WTC11 (cell line): Measurements from ENCODE around the gene ROCK1. TPM values are rescaled to one million over a fixed set of nuclear protein-coding genes. Genes with fewer than 3 reads are reported as not detected.

Experiments used
- ATAC-seq: fragments of 200-7000 bp; cut with Tn5 transposase; 2 replicates; pipeline ENCODE4 v1.10.0; 2021; ENCODE audit warnings: mild to moderate bottlenecking, moderate library complexity
- CTCF ChIA-PET: fragments of 300-600 bp; sonication (Branson Sonifier 250); formaldehyde crosslinking; loops from one replicate; lab custom pipeline; 2021; ENCODE audit warnings: antibody characterized with exemption; lab: Charles Lee
- POLR2A ChIA-PET: fragments of 350-600 bp; sonication (Branson Sonifier 250); formaldehyde crosslinking; loops from one replicate; lab custom pipeline; 2021; ENCODE audit warnings: antibody characterized with exemption; lab: Charles Lee
- DNase-seq: peaks from one replicate; pipeline ENCODE4 v3.0.0; 2021; ENCODE audit warnings: low spot score
- H3K27ac Mint-ChIP-seq: 2 replicates; pipeline ENCODE4 v1.8.0; 2021; ENCODE audit warnings: mixed read lengths
- H3K27me3 Mint-ChIP-seq: 2 replicates; pipeline ENCODE4 v1.8.0; 2021; ENCODE audit warnings: low read depth, mild to moderate bottlenecking, moderate library complexity, mixed read lengths
- H3K36me3 Mint-ChIP-seq: 2 replicates; pipeline ENCODE4 v1.8.0; 2021; ENCODE audit warnings: mixed read lengths
- H3K4me1 Mint-ChIP-seq: 2 replicates; pipeline ENCODE4 v1.8.0; 2022; ENCODE audit warnings: mixed read lengths
- H3K4me3 Mint-ChIP-seq: 2 replicates; pipeline ENCODE4 v1.8.0; 2021; ENCODE audit warnings: mild to moderate bottlenecking, moderate library complexity, mixed read lengths
- H3K9me3 Mint-ChIP-seq: 2 replicates; pipeline ENCODE4 v1.8.0; 2021; ENCODE audit warnings: mixed read lengths
- AFF4 ChIP-seq: sonication (generic); formaldehyde crosslinking; IDR thresholded peaks from 2 replicates; pipeline ENCODE4 v1.8.1; 2023; ENCODE audit warnings: mild to moderate bottlenecking, missing genetic modification reagents, borderline replicate concordance
- ATF2 ChIP-seq: sonication (generic); formaldehyde crosslinking; IDR thresholded peaks from 2 replicates; pipeline ENCODE4 v1.8.1; 2022; ENCODE audit warnings: low read depth, missing genetic modification reagents, borderline replicate concordance
- CDX4 ChIP-seq: fragments of 250-450 bp; sonication (Bioruptor Pico); IDR thresholded peaks from 2 replicates; pipeline ENCODE4 v1.9.0; 2021; ENCODE audit warnings: moderate library complexity, mild to moderate bottlenecking, inconsistent platforms, borderline replicate concordance
- CREM ChIP-seq: sonication (generic); formaldehyde crosslinking; IDR thresholded peaks from 2 replicates; pipeline ENCODE4 v1.8.1; 2022; ENCODE audit warnings: mild to moderate bottlenecking, missing genetic modification reagents, moderate library complexity
- ELF4 ChIP-seq: sonication (generic); formaldehyde crosslinking; IDR thresholded peaks from 2 replicates; pipeline ENCODE4 v1.8.1; 2022; ENCODE audit warnings: low read depth, mild to moderate bottlenecking, moderate library complexity, missing genetic modification reagents
- FOXP1 ChIP-seq: sonication (generic); formaldehyde crosslinking; IDR thresholded peaks from 2 replicates; pipeline ENCODE4 v1.8.0; 2022; ENCODE audit warnings: missing genetic modification reagents, mild to moderate bottlenecking, moderate library complexity, borderline replicate concordance
- FOXP4 ChIP-seq: sonication (generic); formaldehyde crosslinking; IDR thresholded peaks from 2 replicates; pipeline ENCODE4 v1.8.0; 2022; ENCODE audit warnings: mild to moderate bottlenecking, missing genetic modification reagents
- GTF2I ChIP-seq: fragments of 250-450 bp; sonication (Bioruptor Pico); conservative IDR thresholded peaks from 2 replicates; pipeline ENCODE4 v1.4.0; 2021; ENCODE audit warnings: mild to moderate bottlenecking
- JAZF1 ChIP-seq: fragments of 250-450 bp; sonication (Bioruptor Pico); IDR thresholded peaks from 2 replicates; pipeline ENCODE4 v1.9.0; 2021; ENCODE audit warnings: moderate library complexity, mild to moderate bottlenecking, inconsistent platforms
- MXD4 ChIP-seq: fragments of 250-450 bp; sonication (Bioruptor Pico); IDR thresholded peaks from 2 replicates; pipeline ENCODE4 v1.8.0; 2021; ENCODE audit warnings: mild to moderate bottlenecking, moderate library complexity, borderline replicate concordance
- NFE2L1 ChIP-seq: sonication (generic); formaldehyde crosslinking; IDR thresholded peaks from 2 replicates; pipeline ENCODE4 v1.8.1; 2023; ENCODE audit warnings: missing genetic modification reagents
- SMAD3 ChIP-seq: sonication (generic); formaldehyde crosslinking; IDR thresholded peaks from 2 replicates; pipeline ENCODE4 v1.8.0; 2022; ENCODE audit warnings: missing genetic modification reagents, mild to moderate bottlenecking, borderline replicate concordance
- SOX15 ChIP-seq: fragments of 250-450 bp; sonication (Bioruptor Pico); IDR thresholded peaks from 2 replicates; pipeline ENCODE4 v1.9.0; 2021; ENCODE audit warnings: mild to moderate bottlenecking
- TEAD1 ChIP-seq: sonication (generic); formaldehyde crosslinking; IDR thresholded peaks from 2 replicates; pipeline ENCODE4 v1.8.0; 2022; ENCODE audit warnings: mild to moderate bottlenecking, missing genetic modification reagents
- TEAD4 ChIP-seq: sonication (generic); formaldehyde crosslinking; IDR thresholded peaks from 2 replicates; pipeline ENCODE4 v1.8.0; 2022; ENCODE audit warnings: mild to moderate bottlenecking, missing genetic modification reagents
- TP53 ChIP-seq: sonication (generic); formaldehyde crosslinking; IDR thresholded peaks from 2 replicates; pipeline ENCODE4 v1.8.1; 2023; ENCODE audit warnings: mild to moderate bottlenecking, missing genetic modification reagents
- ZNF121 ChIP-seq: sonication (generic); formaldehyde crosslinking; IDR thresholded peaks from 2 replicates; pipeline ENCODE4 v1.8.0; 2023; ENCODE audit warnings: missing genetic modification reagents
- ZNF281 ChIP-seq: sonication (generic); formaldehyde crosslinking; IDR thresholded peaks from 2 replicates; pipeline ENCODE4 v1.8.0; 2023; ENCODE audit warnings: mild to moderate bottlenecking, missing genetic modification reagents
- ZNF425 ChIP-seq: fragments of 250-450 bp; sonication (Bioruptor Pico); conservative IDR thresholded peaks from 2 replicates; pipeline ENCODE4 v1.9.0; 2021; ENCODE audit warnings: mild to moderate bottlenecking
- ZSCAN18 ChIP-seq: fragments of 250-450 bp; sonication (Bioruptor Pico); IDR thresholded peaks from 2 replicates; pipeline ENCODE4 v2.1.2; 2022; ENCODE audit warnings: mild to moderate bottlenecking, moderate library complexity
- total RNA-seq: library from RNA; stranded (reverse); gene quantifications from 3 replicates; pipeline ENCODE4 v1.2.3, GENCODE V29; 2021

ROCK1 gene
- total RNA-seq, 1 experiment from 2014 or later = 42.2 TPM

GRCh38 chr18:21131698-21132227, 20.1 kb upstream of the ROCK1 start:
- Mint-ChIP-seq H3K4me1 (no peaks in the 10 kb centered on the region), H3K9me3 (peaks cover 28% of the 10 kb centered on the region), H3K36me3 (no peaks in the 10 kb centered on the region), H3K4me3 (no peak overlapping the region), H3K27me3 (no peaks in the 10 kb centered on the region), H3K27ac (no peak overlapping the region)
- DNase-seq = no peak
- TF ChIP-seq FOXP4 (no peak), CDX4 (no peak), ZSCAN18 (no peak)
- TF ChIP-seq, all 79 proteins: peak for 0
- ChIA-PET POLR2A (no interaction called here), CTCF (no interaction called here)
- ATAC-seq = no peak

- no peak overlapping the region for H3K27ac Mint-ChIP-seq
- no peaks in the 10 kb centered on the region for H3K4me1 Mint-ChIP-seq
- POLR2A ChIA-PET = no interaction called here
- peaks cover 19% of the 10 kb centered on the region for H3K9me3 Mint-ChIP-seq
- ATAC-seq = no peak
- H3K27me3 Mint-ChIP-seq = no peaks in the 10 kb centered on the region
- no peak overlapping the region for H3K4me3 Mint-ChIP-seq
- DNase-seq = no peak
- H3K36me3 Mint-ChIP-seq = no peaks in the 10 kb centered on the region
- CTCF ChIA-PET = no interaction called here
- TF ChIP-seq TEAD1 (CRISPR knock-in tag) (no peak), MXD4 (CRISPR knock-in tag) (no peak), FOXP1 (no peak), NFE2L1 (CRISPR knock-in tag) (no peak), TEAD4 (CRISPR knock-in tag) (no peak), ATF2 (CRISPR knock-in tag) (no peak), ZNF425 (no peak), SMAD3 (no peak), AFF4 (CRISPR knock-in tag) (no peak), ELF4 (CRISPR knock-in tag) (no peak), JAZF1 (CRISPR knock-in tag) (no peak), ZNF281 (no peak), GTF2I (no peak), ZNF121 (CRISPR knock-in tag) (no peak), TP53 (CRISPR knock-in tag) (no peak), SOX15 (CRISPR knock-in tag) (no peak), CREM (no peak)
Observed at GRCh38 chr18:21129566-21130216, 18.1 kb upstream of the ROCK1 start.
